Stimulated activated naive CD4-positive, alpha-beta T cell (primary cell): ENCODE measurements around the gene PUS3.
A peak's percentile ranks its signal among the peaks of the same experiment; 100 is the strongest.

ENCODE experiments used
- DNase-seq, 6 experiments: peaks; one replicate each; lab custom pipeline; 2025; lab: John Stamatoyannopoulos, UW

PUS3 gene, protein sequence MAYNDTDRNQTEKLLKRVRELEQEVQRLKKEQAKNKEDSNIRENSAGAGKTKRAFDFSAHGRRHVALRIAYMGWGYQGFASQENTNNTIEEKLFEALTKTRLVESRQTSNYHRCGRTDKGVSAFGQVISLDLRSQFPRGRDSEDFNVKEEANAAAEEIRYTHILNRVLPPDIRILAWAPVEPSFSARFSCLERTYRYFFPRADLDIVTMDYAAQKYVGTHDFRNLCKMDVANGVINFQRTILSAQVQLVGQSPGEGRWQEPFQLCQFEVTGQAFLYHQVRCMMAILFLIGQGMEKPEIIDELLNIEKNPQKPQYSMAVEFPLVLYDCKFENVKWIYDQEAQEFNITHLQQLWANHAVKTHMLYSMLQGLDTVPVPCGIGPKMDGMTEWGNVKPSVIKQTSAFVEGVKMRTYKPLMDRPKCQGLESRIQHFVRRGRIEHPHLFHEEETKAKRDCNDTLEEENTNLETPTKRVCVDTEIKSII

DNA sequence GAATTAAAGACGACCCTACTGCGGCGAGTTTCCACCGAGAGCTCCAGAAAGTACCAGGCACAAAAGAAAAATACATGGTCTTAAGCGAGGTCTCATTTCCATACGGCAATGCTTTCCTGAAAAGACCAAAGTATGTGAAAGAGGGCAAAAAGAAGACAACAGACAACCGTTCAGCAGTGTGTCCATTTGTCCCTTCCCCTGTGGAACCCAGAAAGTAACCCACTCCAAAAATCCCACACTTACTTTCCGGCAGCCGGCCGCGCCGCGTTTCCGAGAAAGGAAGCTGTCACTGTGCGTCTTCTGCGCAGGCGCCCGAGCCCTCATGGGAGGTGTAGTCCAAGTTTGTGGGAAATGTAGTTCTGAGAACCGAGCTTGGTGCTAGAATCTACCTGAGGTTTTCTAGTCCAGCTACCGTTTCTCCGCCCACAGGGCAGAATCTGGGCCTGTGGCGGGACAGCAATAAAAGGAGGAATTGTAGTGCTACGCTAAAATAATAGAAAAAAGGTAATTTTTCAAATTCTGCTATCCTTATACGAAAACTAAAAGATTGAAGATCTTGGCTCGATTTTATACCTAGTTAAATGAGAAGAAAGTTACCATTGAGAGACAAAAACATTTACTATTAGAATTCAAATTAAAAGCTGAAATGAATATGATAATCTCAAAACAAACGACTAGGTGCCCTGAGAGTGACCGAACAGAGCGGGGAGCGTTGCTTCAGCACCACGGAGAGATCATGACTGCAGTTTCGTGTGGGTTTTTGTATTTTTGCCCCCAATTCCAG lies at the start of gene PUS3:
PUS3 (minus strand) TSS at position 280 of the 784 bp plus-strand sequence. CDS start 6,922 bp downstream, outside the sequence.
- DNase-seq: peak; percentile 74 to 84 (median 77)

GRCh38 chr11:125952559-125952958 lies 49.6 kb upstream of the PUS3 start:
- no peak for DNase-seq

GRCh38 chr11:125951731-125952130 lies 48.7 kb upstream of the PUS3 start:
- DNase-seq: no peak

- no peak for DNase-seq
Observed at GRCh38 chr11:125950696-125951651, 48.0 kb upstream of the PUS3 start.

DNA sequence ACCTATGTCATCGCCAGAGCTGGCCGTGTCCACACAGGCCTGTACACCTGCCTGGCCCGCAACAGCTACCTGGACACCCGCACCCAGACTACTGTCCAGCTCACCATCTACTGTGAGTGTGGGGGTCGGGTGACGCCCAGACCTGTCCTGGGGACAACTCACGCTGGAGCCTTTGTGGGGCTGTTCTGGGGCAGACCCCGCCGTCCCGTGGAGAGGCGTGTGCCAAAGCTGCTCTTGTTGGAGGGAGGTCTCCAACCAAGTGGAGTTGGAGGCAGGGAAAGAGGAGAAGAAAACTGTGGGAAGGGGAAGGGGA lies 47.1 kb upstream of the PUS3 start:
- DNase-seq: no peak

DNA sequence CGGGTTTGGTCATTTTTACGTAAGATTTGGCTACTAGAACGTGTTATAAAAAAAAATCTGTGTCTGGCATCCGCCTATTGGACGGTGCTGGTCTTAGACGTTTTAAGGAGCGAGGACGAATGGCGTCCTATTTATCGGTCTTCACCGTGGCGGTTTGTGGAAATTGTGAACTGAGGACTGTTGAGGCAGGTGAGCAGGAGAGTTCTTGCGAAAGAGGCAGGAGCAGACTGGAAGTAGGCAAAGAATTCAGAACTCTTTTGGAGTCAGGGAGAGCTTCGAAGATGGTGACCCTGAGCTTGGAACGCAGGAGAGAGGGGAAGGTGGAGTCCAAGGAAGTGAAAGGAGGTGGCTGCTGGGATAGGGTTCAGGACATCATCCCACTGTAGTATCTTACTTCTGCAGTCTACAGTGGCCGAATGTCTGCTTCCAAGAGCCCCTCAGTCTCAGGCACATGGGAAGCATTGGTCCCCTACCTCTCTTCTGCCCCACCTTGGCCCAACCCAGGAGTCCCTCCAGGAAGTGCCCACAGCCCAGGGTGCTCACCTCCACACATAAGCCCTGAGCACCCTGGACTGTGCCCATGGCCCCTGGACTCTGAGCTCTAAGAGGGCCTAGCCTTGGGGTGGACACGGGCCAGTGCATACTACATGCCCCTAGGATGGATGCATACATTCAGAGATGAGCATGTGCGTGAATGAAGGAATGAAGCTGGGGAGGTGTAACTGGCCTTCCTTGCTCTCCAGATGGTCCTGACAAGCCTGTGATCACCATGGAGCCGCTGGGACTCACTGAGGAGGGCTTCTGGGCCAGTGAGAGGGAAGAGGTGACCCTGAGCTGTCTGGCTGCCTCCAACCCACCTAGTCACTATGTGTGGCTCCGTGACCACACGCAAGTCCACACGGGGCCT lies 46.5 kb upstream of the PUS3 start:
- no peak for DNase-seq

DNA sequence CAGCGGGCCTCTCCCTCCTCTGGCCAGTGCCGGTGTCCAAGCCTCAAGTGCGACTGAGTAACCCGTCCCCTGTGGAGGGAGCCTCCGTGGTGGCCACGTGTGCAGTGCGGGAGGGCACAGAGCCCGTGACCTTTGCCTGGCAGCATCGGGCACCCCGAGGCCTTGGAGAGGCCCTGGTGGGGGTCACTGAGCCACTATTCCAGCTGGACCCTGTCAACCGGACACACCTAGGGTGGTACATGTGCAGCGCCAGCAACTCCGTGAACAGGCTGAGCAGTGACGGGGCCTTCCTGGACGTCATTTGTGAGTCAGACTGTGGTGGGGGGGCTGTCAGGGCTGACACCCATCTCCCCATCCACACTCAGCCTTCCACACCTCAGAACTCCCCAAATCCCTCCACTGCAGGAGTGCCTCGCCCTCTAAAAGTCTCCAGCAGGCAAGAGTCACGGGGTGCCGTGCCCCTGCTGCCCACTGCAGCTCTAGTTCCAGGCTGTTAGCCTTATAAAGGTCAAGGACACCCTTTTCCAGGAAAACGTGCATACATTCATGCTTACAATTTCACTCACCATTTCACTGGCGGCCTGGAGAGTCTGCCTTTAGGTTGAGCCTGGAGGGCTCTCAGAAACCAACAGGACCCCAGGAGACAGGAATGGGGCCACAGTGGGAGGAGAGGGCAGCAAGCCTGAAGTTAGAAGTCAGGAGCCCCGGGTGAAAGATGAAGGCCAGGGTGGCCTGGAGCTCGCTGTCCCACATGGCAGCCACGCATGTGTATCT lies 45.5 kb upstream of the PUS3 start:
- no peak for DNase-seq

GRCh38 chr11:125947419-125948277 lies 44.6 kb upstream of the PUS3 start:
- no peak for DNase-seq

- DNase-seq: no peak
Observed at GRCh38 chr11:125946712-125947418, 43.9 kb upstream of the PUS3 start.

DNA sequence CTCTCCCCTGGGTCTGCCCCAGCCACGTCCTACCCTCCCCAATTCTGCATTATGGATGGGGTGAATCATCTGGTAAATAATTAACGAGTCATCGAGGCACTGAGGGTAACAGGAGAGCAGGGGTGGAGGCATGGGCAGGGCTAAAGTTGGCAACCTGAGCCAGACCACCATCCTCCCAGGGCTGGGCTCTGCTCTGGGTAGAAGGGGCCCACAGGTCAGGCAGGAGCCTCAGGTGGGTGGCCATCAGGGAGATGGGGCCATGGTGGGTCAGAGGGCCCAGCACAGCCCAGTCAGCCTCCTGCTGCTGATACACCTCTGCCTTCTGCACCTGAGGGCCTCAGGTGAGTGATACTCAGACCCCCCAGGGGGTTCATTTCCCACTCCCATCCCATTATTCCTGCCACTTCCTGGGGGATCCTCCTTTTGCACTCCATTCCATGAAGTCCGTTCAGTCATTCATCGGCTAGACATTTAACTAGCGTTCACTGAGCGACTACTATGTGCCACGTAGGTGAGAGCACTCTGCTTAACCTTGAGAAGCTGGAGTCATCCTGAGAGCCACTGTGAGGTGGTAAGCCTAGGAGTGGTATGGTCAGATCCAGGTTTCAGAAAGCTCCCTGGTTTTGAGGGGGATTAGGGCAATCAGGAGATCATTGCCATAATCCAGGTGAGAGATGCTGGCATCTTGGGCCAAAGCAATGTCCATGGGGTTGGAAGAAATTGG lies 43.0 kb upstream of the PUS3 start, which contains the start of gene VSIG10L2:
VSIG10L2 (plus strand) TSS at position 248 of the 724 bp plus-strand sequence; CDS start at position 260, 12 bp downstream.
- no peak for DNase-seq

DNA sequence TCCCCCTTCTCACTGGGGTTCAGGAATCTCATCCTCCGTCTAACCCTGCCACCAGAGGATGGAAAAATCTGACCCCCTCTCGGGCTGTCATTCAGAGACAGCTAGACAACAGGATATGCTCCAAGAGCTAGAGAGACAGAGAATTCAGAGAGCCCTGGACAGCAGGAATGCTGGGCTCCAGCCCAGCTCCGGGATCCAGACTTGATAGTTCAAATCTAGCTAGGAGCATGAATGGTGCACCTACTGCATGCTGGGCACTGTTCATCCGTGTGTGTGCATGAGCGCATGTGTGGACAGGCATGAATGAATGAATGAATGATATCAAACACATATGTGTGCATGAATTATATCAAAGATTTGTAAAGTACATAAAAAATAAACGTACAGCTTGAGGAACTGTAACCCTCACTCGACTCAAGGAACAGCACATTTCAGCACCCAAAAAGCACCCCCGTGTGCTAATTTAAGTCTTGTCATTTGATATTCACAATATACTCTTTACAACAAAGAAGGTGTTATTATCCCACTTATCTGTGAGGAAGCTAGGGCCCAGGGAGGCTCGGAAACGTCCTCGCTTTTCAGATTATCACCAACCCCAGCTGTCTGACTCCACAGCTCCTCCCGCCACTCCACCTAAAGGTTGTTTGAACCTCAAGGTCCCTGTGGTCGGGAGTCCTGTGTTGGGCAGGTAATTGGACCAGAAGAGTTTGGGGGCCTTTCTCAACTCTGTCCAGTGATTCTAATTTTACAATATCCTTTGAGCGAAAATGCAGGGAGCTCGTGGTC lies 42.2 kb upstream of the PUS3 start:
- DNase-seq: no peak

DNA sequence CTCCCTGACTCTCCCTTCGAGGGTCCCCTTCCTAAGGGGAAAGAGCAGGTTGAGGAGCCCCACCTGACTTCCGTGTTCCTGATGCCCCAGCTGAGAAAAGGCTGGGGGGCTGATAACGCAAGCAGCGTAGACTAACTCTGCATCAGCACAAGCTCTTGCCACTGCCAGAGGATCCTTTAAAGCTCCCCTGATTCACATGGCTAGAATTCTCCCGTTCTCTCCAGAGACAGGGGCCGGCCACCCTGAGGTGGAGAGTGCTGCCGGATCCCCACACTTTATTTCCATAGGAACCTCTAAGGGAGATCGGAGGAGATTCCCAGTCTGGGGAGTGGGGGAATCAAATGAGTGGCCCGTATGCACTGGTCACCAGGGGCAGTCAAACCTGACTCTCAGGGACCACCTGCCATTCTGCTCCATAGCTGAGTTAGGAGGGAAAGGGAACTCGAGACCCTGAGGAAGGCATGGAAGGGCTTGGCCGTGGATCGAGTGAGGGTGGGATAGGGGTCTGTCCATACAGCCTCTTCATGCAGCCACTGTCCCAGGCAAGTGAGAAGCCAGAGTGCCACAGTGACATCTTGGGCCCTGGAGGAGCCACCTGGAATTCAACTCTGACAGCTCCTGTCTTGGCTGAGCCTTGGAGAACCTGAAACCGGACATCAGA lies 41.5 kb upstream of the PUS3 start:
- DNase-seq: no peak

GRCh38 chr11:125943661-125944349 lies 40.8 kb upstream of the PUS3 start:
- no peak for DNase-seq

GRCh38 chr11:125942771-125943428 lies 39.9 kb upstream of the PUS3 start:
- DNase-seq: no peak
